AG08395 (cell line): ENCODE measurements around the gene FLAD1.

ENCODE experiments used
- DNase-seq: peaks from one replicate; pipeline ENCODE4 v3.0.0; 2012; ENCODE audit warnings: mixed read lengths, low spot score

Gene FLAD1

GRCh38 chr1:154990276-154990675 lies 7.1 kb downstream of the FLAD1 start:
- no peak for DNase-seq

GRCh38 chr1:154992721-154993571 lies 9.8 kb downstream of the FLAD1 start:
- DNase-seq = no peak

DNA sequence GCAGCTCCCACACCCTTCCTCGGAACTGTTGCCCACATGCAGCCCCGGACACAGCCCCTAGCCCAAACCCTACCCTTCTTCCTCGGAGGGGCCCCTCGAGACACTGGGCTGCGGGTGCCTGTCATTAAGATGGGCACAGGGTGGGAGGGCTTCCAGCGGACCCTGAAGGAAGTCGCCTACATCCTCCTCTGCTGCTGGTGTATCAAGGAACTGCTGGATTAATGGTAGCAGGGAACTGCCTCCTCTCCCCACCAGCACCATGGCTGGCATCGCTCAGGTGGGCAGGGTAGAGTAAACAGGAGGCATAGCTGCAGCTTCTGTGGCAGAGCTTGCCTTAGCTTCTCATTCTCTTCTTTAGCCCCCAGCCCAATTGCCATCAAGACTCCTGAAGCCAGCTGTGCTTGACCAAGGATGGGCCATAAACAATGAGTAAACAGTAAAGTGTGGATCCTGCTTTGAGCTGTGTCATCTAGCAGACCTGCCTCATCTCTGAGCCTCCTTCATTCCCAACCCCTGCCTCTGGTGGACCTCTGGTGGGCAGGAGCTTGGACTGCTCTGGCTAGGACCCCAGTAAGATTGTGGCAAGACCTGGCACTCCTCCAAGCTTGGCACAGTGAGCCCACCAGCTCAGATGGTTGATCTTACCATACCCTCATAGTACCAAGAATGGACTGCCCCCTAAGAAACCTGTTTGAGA lies 10.6 kb downstream of the FLAD1 start, which contains the start of gene LENEP:
Gene LENEP, plus strand, starts transcription at position 15 of the 697 bp plus-strand sequence. Its CDS starts 22 bp downstream, at position 37.
- no peak for DNase-seq

DNA sequence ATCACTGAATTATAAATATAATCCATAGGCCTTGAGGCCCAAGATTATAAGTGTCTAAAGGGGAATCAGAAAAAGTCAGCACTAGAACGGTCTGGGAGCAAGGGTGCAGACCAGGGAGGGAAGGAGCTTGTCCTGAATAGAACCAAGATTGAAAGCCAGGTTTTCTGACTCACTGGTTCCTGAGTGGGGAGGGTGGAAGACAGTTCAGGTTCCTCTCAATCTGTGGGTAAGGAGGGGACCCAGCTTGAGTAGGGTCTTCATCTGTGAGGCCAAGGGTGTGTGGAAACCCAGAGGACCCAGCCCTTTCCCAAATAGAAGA lies 11.1 kb downstream of the FLAD1 start:
- no peak for DNase-seq

GRCh38 chr1:154994591-154994990 lies 11.4 kb downstream of the FLAD1 start:
- no peak for DNase-seq

- DNase-seq = peak; percentile 83
These were observed 12.3 kb downstream of the FLAD1 start for GRCh38 chr1:154995301-154995983.

GRCh38 chr1:154996966-154997701 lies 14.0 kb downstream of the FLAD1 start:
- DNase-seq = no peak

DNA sequence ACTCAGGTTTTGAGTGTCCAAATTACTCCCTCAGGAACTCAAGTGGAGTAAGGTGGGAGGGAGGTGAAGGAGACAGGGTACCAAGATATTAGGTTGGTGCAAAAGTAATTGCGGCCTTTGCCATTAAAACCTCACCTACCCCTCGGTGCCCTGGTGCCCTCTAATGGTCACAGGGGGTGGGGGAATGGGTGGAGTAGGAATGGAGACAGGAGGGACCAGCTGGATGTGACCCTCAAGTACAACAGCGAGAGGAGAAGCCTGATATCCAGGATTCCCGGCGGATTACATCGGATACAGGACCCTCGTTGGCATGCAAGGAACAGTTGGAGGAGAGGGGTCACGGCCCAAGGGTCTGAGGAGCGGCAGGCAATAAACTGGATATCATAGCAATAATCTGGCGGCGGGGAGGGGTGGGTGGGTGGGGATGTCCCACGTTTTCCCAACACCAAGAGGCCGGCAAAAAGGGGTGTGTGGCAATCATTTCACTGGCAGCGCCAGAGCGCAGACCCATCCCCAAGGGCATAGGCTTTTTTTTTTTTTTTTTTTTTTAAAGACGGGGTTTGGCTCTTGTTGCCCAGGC lies 15.1 kb downstream of the FLAD1 start:
- DNase-seq = no peak

DNA sequence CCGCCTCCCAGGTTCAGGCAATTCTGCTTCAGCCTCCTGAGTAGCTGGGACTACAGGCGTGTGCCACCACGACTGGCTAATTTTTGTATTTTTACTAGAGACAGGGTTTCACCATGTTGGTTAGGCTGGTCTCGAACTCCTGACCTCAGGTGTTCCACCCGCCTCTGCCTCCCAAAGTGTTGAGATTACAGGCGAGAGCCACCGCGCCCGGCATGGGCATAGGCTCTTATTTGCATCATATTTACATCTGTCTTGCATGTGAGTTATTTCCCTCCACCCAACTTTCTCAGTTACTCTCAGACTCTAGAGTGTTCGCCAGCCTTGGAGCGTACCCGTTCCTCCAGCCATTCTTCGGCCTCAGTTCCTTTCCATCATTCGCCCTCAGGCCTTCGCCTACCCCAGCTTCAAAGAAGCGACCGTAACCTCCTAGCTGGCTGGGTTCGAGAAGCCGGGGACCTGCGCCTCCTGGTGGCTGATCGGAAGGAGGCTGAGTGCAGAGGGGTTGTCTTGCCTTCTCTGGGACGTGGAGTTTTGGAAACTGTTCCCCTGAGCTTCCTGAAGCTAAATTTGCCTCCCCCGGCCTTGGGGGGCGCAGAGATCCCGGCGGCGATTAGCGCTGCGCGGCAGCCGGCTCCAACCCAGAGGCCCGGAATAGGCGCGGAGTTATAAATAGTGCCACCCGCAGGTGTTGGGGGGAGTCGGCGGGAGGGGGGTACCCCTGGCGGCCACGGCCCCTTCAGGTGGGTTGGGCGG lies 15.8 kb downstream of the FLAD1 start:
- peak; percentile 71 for DNase-seq

DNA sequence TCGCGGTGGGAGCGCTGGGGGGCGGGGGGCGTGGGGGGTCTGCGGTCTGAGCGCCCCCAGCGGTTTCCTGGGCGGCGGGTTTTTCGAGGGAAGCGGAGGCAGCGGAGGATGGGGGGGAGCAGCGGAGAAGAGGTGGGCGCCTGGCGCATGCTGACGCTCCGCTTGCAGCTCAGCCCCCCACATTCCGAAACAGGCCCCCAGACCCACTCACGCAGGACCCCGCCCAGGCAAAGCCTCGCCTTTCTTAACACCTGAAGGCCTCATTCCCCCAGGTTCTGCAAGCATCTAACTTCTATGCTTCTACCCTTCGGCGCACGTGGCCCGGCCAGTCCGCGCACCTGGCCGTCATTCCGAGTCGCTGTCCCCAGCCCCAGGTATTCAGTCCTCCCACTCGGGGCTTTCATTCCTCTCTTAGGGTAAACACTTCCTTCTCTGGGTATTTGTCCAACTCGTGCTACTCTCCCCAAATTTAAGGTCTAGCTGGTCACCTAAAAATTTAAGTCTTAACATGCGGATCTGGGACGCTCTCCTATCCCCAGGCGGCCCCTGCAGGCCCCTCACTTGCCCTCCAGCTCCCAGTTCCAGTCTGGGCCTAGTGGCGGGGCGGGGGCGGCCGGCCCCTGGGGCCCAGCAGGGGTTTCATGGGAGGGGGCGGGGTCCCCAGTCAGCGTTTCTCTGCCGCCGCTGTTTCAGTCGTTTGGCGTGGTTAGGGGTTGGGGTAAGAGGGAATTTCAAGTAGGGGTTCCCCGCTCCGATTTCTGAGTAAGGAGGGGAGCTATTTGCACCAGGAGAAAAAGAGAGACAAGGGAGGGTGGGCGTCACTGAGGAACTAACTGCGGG lies 16.6 kb downstream of the FLAD1 start:
- DNase-seq = no peak

DNA sequence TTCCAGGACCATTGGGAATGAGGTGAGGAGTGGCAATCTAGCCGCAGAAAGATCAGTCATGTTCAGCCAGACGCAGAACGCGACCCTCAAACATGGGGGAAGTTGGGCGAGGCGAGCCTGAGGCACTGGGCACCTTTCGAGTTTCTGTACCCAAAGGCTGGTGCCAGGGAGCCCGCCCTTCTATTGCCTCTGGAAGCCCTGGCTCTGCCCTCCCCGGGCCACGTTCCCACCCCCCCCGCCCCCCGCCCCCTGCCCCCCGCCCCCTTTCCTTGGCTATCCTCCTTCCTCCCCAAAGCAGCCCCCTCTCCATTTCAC lies 17.2 kb downstream of the FLAD1 start:
- no peak for DNase-seq

DNA sequence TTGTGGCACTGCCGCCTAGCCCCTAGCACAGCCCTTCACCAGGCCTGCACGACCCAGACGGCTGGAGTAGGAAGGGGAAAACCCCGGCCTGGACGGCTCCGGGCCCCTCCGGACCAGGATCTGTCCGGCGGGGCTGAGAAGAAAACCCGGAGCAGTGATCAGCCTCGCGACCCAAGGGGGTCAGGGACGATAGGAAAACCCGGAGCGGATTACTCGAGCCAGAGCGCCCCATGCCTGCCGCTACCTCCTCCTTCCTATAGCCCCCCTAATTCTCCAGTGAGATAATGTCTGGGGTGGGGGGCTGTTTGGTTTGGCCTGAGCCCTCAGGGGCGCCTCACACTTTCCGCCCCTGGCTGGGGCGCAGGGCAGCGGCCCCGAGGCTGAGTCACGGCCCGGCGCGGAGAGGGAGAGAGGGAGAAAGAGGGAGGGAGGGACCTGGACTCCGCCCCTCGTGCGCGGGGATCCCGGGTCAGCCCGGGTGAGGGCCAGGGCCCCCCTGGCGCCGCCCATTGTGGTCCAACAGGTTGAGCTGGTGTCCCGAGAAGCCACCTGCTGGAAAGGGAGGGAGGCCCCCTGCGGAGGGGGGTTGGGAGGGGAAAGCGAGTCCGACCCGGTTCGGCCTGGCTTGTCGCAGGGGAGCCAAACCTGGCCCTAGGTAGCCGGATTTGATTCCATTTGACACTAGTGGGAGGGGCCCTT lies 17.7 kb downstream of the FLAD1 start:
- DNase-seq = peak; percentile 74

DNA sequence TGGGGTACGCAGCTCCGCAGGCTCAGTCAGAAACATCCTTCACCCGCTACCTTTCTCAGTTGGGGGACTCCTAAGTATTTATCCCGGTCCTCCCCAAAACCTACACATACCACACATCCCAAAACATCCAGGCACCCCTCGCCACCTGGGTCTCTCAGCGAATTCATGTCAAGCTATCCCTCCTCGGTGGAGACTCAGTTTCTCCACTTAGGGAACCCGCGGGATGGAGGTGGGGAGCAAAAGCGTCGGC lies 18.2 kb downstream of the FLAD1 start:
- no peak for DNase-seq

DNA sequence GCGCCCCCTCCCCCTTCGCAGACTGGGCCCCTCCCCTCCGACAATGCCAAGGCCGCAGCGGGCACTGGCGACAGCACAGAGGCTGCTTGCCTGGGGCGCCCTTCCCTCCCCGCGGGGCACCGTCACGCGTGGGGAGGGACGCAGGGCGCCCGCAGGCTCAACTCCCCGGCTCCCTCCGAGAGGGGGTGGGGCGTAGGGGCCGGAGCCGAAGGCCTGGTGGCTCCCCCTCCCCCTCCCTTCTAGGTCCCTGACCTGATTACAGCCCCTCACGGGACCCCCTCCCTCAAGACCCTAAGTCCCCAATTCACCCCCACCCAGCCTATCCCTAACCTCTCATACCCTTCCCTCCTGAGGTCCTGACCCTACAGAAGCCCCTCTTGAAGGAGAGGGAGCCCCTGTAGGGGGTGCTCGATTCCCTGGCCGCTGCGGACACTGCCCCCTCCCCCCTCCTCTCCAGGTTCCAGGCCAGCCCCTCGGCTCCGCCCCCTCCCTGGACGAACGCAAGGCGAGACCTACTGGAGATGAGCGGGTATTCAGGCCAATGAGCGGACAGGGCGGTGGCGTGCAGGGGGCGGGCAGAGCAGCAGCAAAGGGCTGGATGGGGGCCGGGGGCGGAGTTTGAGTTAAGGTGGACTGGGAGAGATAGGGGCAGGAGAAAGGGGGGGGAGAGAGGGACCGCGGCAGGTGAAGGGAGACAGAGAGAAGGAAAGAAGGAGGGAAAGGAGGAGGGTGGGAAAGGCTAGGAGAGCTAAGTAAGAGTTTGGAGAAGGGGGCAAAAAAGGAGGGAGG lies 18.7 kb downstream of the FLAD1 start:
- peak; percentile 99 for DNase-seq

DNA sequence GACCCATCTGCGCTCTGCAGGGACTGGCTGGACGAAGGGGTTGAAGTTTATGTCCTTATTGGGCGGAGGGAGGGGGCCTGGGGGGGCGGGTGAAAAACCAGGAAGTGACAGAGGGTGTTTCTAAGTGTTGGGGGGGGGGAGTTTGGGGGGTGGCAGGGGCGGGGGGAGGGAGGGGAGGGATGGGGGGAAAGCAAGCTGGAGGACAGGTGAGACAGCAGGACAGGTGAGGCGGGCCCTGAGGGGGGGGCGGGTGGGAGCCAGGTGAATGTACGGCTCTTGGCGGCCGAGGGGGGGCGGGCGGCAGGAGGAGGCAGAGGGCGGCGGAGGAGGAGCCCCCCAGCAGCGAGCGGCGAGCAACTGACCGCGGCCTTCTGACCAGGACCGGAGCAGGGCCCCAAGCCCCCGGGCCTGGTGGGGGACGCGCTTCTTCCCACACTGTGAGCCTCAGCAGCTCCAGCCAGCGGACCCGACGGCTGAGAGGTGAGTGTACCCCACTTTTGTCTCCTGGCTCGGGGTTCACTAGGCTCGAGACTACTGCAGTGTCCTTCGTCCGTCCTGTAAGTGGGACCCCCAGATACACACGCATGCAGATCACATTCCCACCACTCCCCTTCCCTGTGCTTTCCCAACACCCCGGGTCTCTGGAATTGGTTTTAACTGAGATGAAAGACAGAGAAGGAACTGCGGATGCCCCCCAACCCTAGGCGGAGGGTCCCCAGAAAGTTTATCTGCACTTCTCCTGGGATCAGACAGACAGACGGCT lies 19.5 kb downstream of the FLAD1 start, which contains the start of gene ZBTB7B:
Gene ZBTB7B, plus strand, starts transcription at position 339 of the 763 bp plus-strand sequence. CDS start 11,859 bp downstream, outside the sequence.
- peak; percentile 62 for DNase-seq

- no peak for DNase-seq
These were observed 20.2 kb downstream of the FLAD1 start for GRCh38 chr1:155003227-155003765.

DNA sequence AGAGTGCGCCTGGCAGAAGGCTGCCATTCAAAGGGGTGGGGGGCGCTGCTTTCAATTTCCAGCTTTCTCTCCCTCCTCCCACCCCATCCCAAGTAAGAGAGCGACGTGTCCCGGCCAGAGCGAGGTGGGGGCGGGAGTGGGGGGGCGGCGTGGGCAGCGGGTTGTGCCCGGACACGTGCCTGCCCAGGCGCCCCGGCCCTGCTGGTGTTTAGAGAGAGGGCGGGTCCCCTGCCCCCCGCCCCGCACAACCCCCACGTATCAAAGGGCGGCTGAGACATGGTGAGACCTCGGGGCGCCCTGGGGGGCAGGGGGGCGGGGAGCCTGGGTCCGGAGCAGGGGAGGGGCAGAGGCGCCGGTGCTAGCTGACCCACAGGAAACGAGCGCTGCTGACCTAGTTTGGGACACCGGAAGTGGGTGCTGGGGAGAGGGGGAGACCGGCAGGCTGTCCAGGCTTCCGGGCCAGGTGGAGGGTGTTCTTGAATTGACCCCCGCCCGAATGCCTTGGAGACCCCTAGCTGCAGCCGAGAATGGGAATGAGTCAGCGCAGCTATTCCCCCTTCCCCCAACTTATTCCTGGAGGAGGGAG lies 20.7 kb downstream of the FLAD1 start:
- peak; percentile 32 for DNase-seq
